Measurements from ENCODE around the gene CSRNP3.

The CSRNP3 gene

GRCh38 chr2:165594231-165594934, 124.9 kb downstream of the CSRNP3 start:
- no peak for DNase-seq

GRCh38 chr2:165594935-165595255, 125.4 kb downstream of the CSRNP3 start:
- DNase-seq = no peak

- DNase-seq = no peak
These were observed 127.3 kb downstream of the CSRNP3 start for GRCh38 chr2:165596788-165597187.

- no peak for DNase-seq
These were observed 131.8 kb downstream of the CSRNP3 start for GRCh38 chr2:165601065-165601830.

- DNase-seq = no peak
These were observed 132.5 kb downstream of the CSRNP3 start for GRCh38 chr2:165601928-165602521.

GRCh38 chr2:165609672-165610071, 140.2 kb downstream of the CSRNP3 start:
- no peak for DNase-seq

GRCh38 chr2:165610591-165611029, 141.1 kb downstream of the CSRNP3 start:
- DNase-seq = no peak

- no peak for DNase-seq
These were observed 148.4 kb downstream of the CSRNP3 start for GRCh38 chr2:165617741-165618481.

- DNase-seq = no peak
These were observed 149.3 kb downstream of the CSRNP3 start for GRCh38 chr2:165618806-165619205.

GRCh38 chr2:165621086-165621560, 151.6 kb downstream of the CSRNP3 start:
- no peak for DNase-seq

- no peak for DNase-seq
These were observed 153.7 kb downstream of the CSRNP3 start for GRCh38 chr2:165623161-165623560.

GRCh38 chr2:165623783-165624469, 154.4 kb downstream of the CSRNP3 start:
- DNase-seq = no peak

- DNase-seq = no peak
These were observed 154.9 kb downstream of the CSRNP3 start for GRCh38 chr2:165624470-165624800.

- DNase-seq = no peak
These were observed 158.0 kb downstream of the CSRNP3 start for GRCh38 chr2:165627470-165627869.

- DNase-seq = no peak
These were observed 160.3 kb downstream of the CSRNP3 start for GRCh38 chr2:165629776-165630175.

- DNase-seq = no peak
These were observed 160.7 kb downstream of the CSRNP3 start for GRCh38 chr2:165630236-165630635.

- DNase-seq = no peak
These were observed 161.6 kb downstream of the CSRNP3 start for GRCh38 chr2:165631089-165631488.

- no peak for DNase-seq
These were observed 163.1 kb downstream of the CSRNP3 start for GRCh38 chr2:165632594-165632993.

GRCh38 chr2:165633431-165633830, 163.9 kb downstream of the CSRNP3 start:
- DNase-seq = no peak

- no peak for DNase-seq
These were observed 164.8 kb downstream of the CSRNP3 start for GRCh38 chr2:165634282-165634681.

- no peak for DNase-seq
These were observed 165.4 kb downstream of the CSRNP3 start for GRCh38 chr2:165634855-165635254.

GRCh38 chr2:165635532-165635931, 166.0 kb downstream of the CSRNP3 start:
- DNase-seq = no peak

GRCh38 chr2:165636959-165637358, 167.5 kb downstream of the CSRNP3 start:
- DNase-seq = no peak

All from cortex of kidney (tissue), 1 donor.